ENCODE measurements around the gene NKX1-2.

NKX1-2 gene

GRCh38 chr10:124474514-124475070 lies 24.8 kb upstream of the NKX1-2 start:
- no peak for DNase-seq

- DNase-seq: no peak
Observed at GRCh38 chr10:124473070-124473469, 23.2 kb upstream of the NKX1-2 start.

DNA sequence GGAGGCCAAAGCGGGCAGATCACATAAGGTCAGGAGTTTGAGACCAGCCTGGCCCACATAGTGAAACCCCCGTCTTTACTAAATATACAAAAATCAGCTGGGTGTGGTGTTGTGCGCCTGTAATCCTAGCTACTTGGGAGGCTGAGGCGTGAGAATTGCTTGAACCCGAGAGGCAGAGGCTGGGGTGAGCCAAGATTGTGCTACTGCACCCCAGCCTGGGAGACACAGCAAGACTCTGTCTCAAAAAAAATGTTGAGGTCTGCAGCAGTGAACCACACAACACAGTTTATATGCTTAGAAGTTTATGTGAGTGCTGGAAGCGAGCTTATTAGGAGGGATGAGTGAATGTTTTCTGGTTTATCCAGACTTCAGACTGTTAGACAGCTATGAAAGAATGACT lies 22.2 kb upstream of the NKX1-2 start:
- no peak for DNase-seq

GRCh38 chr10:124470544-124471434 lies 21.0 kb upstream of the NKX1-2 start:
- DNase-seq: no peak

DNA sequence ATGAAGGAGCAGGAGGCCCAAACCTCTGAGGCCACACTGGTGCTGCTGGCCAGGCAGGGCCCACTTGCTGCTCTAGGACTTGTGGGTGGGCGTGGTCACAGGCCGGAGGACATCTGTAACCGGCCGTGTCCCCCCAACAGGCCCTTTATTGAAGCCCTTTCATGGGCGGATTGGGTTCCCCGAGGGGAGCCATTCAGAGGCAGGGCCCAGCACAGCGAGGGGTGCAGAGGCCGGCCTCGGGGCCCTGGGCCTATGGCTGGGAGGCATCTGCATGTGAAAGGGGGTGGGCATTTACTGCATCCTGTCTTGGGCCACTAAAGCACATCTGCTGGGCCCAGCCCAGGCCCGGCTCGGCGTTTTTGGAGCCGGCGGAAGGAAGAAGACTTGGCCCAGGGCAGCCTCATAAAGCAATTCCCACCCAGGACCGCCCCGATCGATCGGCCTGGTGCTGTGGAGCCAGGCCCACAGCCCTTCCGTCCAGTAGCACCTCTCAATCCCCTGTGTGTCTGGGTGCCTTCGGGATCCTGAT lies 20.2 kb upstream of the NKX1-2 start:
- DNase-seq: no peak

DNA sequence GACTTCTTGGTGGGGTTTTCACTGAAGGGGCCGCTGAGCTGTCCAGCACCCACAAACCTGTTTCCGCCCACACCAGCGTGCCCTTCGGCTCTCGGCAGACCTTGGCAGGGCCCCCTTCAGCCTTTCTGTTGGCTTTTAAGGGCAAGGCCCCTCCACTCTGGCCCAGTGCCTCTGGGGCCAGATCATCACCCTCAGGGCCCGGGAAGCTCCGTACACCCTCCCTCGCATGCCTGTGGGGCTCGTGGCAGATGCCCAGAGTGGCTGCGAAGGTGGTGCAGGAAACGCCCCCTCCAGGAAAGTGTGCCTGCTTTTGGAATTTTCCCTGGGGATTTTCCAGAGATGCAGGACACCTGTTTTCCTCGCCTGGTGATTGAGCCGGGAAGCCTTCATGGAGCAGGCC lies 18.8 kb upstream of the NKX1-2 start:
- no peak for DNase-seq

DNA sequence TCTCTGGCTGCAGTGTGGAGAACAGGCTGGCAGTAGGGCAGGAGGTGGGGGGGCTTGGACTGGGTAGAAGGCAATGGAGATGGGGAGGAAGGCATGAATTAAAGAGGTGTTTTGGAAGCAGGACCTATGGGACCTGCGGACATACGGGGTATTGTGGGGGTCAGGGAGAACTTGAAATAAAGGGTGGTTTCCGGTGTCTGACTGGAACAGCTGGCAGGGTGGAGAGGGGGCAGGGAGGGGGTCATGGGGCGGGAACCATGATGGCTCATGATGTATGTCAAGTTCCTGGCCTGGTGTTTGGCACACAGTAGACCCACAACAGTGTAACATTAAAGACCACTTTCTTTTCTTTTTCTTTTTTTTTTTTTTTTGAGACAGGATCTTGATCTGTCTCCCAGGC lies 17.3 kb upstream of the NKX1-2 start:
- no peak for DNase-seq

- no peak for DNase-seq
Observed at GRCh38 chr10:124465777-124466488, 16.1 kb upstream of the NKX1-2 start.

DNA sequence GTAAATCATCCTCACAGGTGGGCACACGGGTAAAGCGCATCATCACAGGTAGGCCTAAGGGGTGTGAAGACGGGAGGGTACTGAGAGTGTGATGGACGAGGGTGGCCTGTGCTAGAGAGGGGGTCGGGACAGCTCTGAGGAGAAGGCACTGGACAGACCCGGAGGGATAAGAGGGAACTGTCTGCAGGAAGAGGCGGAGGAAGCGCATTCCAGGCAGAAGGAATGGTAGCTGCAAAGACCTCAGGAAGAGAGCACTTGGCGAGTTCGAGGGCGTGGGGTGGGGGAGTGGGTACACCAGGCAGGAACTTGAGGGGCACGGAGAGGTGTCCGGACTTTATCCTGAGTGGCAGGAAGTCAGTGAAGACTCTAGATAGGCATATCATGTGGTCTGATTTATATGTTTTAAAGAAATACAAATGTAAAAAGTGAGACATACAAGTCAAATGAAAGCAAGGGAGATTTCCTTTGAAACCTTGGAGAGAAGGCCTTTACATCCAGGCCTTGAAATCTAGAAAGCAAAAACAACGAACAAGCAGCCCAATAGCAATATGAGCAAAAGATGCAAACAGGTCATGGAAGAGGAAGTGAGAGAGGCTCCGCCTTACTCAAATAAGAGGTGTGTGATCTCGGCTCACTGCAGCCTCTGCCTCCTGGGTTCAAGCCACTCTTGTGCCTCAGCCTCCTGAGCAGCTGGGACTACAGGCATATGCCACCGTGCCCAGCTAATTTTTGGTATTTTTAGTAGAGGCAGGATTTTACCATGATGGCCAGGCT lies 15.4 kb upstream of the NKX1-2 start:
- DNase-seq: no peak

GRCh38 chr10:124464028-124464965 lies 14.5 kb upstream of the NKX1-2 start:
- no peak for DNase-seq

GRCh38 chr10:124462348-124462695 lies 12.5 kb upstream of the NKX1-2 start:
- DNase-seq: no peak

- peak; percentile 61 for DNase-seq
Observed at GRCh38 chr10:124461642-124462347, 12.0 kb upstream of the NKX1-2 start, which contains the start of gene LHPP. LHPP (plus strand) TSS chr10:124461823; CDS start chr10:124461863, 40 bp downstream.

DNA sequence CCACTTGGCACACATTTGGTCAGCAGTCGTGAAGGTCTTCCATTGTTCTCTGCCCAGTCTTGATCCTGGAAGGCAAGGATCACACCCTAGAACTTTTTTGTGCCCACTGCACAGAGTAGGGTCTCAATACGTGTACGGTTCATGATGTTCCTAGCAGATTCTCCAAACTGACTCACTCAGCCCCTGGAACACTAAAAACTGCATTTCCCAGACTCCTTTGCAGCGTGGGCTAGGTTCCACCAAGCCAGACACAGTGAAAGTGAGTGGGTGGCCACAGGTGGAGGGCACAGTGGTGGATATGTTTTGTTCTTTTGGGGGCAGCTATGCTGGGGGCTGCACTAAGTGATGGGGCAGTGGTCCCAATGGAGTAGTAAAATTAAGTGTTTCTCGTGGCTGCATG lies 10.3 kb upstream of the NKX1-2 start:
- no peak for DNase-seq

- DNase-seq: no peak
Observed at GRCh38 chr10:124459395-124459794, 9.6 kb upstream of the NKX1-2 start.

DNA sequence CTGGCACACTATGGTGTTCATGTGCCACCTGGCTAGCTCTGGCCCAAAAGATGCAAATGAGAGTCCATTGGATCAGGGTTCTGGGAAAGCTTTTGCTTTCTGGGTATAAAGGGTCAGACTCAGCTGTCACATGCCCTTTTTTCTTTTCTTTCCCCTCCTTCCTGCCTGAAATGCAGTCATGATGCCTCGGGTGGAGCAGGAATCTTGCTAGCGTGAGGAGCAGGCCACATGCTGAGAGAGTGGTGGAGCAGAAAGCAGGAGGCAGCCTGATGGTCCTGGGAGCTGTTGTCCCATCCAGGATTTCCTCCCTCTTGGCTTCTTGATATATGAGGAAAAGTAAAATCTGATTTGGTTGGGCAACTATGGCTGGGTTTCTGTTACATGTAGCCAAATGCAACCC lies 9.1 kb upstream of the NKX1-2 start:
- no peak for DNase-seq

GRCh38 chr10:124458473-124458872 lies 8.6 kb upstream of the NKX1-2 start:
- DNase-seq: no peak

- DNase-seq: no peak
Observed at GRCh38 chr10:124455441-124455840, 5.6 kb upstream of the NKX1-2 start.

DNA sequence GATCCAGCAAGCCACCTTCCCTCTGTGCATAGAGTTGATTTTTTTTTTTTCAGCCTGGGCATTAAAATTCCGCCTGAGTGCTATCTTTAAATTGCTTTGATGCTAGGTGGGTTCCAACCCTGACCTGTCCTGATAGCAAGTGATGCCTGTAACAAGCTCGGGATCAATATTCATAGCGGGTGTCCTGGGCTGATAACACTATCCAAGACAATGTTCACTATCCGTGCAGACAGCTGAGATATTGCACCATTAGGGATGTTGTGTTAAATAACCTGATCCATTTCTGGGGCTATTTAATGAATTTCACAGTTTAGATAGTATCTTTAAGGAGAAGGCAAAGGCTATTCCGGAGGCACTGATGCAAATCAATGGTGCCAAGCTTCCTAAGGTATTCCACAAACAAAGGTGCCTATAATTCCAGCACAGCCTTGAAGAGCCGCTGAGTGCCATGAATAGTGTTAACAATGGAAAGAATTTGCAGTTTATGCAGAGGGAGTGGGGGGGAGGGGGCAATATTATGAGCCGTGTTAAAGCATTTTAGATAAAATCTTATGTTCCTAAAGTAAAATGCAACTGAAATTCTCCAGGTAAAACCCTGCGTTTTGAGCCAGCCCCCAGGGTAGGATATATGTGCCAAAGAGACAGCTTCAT lies 4.2 kb upstream of the NKX1-2 start:
- DNase-seq: no peak

- no peak for DNase-seq
Observed at GRCh38 chr10:124451276-124451675, 1.4 kb upstream of the NKX1-2 start.

GRCh38 chr10:124450783-124451057 lies 885 bp upstream of the NKX1-2 start:
- no peak for DNase-seq

Data from NCI-H2227 treated with DMSO at 0.1 percent for 48 hours (cell line).